HG02970 (cell line): ENCODE results near the gene SCAMP3.
"Not testable (repeated sequence)": the region's sequence is repeated elsewhere in the genome, so short reads cannot be mapped to it uniquely, and the experiment has no call there.

Source experiments
- ATAC-seq: cut with Tn5 transposase; IDR thresholded peaks from one replicate; pipeline ENCODE4 v1.9.1; 2021; ENCODE audit warnings: mild to moderate bottlenecking, moderate library complexity, moderate number of reproducible peaks; ENCODE audit not compliant: unreplicated experiment, low FRiP score

SCAMP3 gene

DNA sequence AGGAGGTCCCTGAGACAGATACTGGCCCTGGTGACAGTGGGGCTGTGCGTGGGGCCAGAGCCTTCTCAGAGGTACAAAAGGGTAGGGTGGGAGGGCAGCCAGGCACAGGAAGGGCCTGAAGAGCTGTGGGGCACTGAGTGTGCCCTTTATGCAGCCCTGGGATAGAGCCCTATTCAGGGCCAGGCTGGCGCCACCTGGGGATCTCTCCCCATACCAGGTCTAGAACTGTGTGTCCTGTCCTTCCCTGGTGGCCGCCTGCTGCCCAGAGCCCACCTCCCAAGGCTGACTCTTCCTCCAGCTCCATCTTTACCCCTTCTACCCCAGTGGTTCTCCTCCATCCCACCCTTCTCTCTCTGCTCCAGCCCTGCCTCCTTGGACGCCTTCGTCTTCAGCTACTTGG lies 28.7 kb downstream of the SCAMP3 start:
- ATAC-seq, result not testable (repeated sequence)

DNA sequence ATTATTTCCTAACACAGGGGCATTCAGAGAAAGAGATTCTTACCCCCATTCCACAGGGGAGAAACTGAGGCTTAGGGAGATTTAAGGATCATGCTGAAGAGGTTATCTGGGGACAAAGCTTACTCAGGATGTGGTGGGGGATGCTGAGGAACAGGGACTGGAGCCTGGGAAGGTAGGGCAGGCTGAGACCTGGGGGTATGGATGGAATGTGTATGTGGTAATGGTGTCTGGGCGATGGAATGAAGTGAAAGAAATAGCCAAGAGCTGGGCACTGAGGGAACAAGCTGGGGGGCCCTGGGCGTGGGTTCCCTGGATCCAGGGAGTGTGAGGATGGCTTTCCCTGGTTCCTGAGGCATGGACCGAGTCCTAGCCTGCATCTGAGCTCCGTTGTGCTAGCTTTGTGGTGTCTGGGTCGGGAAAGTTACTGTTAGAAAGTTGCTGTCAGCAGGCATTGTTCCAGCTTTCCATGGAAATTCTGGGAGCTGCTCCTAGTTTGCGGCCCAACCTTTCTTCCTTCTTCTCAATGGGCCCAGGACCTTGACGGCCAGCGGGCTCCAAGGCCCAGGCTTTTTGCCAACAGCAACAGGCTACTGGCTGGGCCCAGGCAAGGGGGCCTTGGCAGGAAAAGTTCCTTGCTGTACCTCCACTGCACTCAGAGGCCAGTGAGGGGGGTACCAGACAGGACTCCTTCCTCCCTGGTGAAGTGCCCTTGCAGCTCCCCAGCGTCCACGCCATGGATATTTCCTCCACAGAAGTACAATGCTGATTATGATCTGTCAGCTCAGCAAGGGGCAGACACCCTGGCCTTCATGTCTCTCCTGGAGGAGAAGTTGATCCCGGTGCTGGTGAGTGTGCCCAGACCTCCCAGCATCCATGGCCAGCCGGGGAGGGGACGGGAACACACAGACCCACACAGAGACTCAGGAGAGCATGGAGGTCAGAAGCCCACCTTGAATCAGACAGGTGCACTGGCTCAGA lies 29.9 kb downstream of the SCAMP3 start:
- ATAC-seq, result not testable (repeated sequence)

DNA sequence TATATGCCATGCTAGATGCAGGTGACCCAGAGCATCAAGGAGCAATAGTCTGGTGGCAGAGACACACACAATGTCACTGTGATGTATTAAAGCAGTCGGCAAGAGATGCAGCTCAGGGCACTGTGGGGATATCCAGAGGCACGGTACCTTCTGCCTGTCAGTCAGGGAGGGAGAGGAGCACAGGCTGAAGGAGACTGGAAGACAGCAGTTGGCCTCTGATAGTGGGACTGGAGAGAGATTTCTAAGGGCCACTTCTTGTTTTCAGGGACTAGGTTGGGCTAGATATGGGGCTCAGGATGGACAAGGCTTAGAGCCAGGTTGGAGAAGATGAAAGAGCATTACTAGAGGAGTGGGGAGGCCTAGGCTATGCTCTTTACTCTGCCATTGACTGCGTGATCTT lies 30.9 kb downstream of the SCAMP3 start:
- not testable (repeated sequence) for ATAC-seq

DNA sequence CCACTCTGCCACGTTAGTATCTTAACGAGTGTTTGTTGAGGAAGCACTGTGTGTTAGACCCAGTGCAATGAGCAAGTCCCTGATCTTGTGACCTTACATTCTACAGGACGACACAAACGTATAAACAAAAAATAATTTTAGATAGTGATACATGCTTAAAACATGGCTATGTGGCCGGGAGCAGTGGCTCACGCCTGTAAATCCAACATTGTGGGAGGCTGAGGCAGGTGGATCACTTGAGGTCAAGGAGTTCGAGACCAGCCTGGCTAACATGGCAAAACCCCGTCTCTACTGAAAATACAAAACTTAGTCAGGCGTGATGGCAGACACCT lies 34.1 kb downstream of the SCAMP3 start:
- no peak for ATAC-seq

DNA sequence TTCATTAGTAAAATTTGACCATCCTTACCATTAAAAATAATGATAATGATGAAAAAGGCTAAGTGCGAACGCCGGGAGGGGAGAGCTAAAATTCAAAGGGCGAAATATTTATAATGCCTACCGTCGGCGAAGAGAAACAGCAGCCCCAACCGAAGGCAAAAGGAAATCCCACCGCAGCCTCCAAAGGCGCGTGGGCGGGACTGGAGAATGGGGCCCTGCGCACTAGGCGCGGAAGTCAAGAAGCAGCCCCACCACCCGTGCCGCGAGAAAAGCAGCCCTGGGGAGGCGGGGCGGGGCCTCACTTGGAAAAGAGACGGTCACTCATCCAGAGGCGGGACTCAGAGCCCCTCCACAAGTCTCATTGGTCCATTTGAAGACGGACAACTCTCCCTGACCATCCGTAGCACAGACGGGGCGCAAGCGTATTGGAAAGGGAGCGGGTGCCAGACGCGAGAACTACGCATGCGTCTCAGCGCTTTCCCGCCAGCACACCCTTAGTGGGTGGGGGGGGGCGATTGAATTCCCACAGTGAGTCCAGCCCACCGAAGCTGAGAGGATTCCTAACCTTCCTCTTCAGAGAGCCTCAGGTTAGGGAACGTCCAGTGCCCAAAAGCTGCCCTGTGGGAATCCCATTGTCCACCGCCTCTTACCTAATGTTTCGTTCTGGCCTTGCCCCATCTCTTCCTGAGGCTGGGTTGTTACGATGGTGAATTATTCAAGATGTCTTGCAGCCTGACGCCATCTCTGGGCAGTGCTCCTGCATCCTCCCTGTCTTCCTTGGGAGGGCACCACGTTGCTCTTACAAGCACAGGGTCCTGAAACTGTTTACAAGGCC lies 34.7 kb downstream of the SCAMP3 start:
- peak; percentile 97 for ATAC-seq

DNA sequence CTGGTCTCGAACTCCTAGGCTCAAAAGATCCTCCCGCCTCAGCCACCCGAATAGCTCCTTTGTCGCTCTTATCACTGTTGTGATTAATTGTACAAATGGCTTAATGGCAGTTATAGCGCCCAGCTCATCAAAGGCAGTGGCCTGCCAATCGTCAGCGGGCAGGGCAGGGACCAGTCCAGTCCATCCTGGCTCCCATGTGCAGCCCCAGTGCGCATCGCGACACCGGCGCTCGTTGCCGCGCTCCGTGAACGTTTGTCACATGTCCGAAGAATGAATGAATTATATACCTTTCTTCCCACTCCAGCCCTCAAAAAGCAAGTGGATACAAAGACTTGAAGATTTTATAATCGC lies 35.3 kb downstream of the SCAMP3 start:
- ATAC-seq, result no peak

DNA sequence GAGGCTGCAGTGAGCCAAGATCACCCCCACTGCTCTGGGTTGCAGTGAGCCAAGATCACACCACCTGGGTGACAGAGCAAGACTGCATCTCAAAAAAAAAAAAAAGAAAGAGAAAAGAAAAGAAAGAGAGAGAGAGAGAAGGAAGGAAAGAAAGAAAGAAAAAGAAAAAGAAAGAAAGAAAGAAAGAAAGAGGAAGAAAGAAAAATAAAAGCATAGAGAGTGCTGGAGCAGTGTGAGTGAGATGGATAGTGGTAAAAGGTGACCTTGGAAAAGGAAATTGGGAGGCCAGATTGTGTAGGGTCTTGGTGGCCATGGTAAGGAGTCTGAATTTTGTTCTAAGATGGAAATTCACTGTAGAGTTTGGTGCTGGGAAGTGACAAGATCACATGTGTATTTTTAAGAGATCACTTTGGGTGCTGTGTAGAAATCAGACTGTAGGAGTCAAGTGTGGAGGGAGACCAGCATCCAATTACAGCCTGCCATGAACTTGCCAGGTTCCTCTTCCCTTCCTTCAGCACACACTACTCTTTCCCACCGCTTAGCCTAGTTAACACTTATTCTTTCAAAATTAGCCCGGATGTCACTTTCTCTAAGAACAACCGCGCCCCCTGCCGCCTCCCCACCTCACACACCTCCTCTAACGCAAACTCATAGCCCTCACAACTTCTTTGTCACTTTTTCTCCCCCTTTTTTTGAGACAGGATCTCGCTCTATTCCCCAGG lies 35.8 kb downstream of the SCAMP3 start:
- no peak for ATAC-seq

DNA sequence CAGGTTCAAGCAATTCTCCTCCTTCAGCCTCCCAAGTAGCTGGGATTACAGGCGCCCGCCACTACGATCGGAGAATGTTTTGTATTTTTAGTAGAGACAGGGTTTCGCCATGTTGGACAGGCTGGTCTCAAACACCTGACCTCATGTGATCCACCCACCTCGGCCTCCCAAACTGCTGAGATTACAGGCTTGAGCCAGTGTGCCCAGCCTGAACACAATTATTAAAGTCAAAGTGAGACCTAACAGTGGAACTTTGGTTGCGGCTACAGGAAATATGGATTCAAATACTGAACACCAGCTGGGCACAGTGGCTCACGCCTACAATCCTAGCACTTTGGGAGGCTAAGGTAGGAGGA lies 36.8 kb downstream of the SCAMP3 start:
- not testable (repeated sequence) for ATAC-seq

DNA sequence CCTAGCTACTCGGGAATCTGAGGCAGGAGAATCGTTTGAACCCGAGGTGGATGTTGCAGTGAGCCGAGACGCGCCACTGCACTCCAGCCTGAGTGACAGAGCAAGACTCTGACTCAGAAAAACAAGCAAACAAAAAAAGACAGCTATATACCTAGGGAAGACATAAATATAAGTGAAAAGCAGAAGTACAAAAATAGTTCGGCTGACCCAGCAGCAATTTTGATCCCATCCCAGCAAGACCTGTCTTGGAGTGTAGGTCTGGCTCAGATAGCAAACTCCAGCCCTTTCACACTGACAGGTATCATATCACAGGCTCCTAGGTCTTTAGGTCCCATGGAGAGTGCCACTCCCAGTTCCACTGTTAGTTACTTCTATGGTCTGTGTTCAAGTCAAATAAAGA lies 39.1 kb downstream of the SCAMP3 start:
- ATAC-seq, result no peak

DNA sequence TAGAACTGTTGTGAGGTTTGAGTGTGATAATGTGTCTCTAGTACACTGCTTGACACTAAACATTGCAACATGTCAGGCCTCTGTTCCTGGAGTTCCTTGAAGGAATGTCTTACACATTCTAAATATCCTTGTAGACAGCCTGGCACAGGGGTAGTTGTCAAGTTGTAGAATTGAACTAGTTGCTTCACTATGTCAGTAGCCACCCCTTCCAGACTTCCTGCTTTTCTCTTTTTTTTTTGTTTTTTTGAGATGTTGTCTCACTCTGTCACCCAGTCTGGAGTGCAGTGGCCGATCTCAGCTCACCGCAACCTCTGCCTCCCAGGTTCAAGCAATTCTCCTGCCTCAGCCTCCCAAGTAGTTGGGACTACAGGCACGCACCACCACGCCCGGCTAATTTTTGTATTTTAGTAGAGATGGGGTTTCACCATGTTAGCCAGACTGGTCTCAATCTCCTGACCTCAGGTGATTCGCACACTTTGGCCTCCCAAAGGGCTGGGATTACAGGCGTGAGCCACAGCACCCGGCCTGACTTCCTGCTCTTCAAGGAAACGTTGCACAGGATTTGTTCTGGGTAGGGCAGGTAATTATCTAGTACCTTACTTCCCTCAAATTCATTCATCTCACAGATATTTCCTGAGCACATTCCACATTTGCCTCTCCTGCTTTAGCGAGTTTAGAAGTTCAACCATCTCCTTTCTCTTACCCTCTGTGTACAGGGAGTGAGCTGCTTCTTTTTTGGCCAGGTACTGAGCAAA lies 41.8 kb downstream of the SCAMP3 start:
- not testable (repeated sequence) for ATAC-seq

DNA sequence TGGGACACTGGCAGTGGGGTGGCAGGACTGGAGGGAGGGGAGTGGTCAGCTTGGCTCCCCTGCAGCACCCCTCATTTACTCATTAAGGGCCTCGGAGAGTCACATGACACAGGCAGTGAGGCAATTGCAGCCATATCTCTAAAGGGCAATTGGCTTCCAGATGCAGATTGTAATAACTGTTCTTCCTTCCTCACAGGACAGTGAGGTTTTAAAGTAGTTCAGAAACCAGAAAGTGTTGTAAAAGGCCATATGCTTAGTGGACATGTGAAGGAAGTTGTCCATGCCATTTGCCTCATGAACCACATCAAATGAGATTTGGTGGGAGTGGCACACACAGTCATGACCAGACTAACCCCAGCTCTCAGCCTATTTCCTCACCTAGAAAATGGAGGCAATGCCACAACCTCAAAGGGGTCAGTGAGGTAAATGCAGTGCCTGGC lies 42.5 kb downstream of the SCAMP3 start:
- ATAC-seq, result no peak

DNA sequence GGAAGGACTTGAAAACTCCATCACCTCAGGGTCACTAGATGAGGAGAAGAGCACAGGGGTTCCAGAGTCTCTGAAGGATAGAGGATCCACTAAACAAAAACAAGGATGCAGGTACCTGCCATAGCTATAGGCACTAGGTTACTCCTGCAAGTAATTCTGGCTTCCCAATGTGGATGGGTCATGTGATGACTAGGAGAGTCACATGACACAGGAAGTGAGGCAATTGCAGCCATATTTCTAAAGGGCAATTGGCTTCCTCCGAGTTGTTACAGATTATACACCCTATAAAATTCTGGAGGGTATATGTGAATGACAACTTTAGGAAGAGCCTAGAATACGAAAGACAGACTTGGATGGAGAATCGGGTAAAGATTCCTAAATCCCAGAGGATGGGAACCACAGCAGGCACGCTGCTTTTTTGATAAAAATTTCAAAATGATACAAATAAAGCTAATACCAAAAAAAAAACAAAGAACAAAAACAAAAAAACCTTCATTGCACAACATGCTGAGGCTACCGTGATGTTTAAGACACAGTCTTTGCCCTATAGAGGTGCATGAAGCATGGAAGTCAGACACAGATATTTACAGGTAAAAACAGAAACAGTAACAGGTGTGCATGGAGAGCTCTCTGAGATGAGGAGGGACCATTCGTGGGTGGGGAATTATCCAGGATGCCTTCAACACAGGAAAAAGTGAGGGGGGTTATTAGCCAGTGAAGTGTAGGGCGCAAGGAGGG lies 43.1 kb downstream of the SCAMP3 start:
- ATAC-seq, result no peak

DNA sequence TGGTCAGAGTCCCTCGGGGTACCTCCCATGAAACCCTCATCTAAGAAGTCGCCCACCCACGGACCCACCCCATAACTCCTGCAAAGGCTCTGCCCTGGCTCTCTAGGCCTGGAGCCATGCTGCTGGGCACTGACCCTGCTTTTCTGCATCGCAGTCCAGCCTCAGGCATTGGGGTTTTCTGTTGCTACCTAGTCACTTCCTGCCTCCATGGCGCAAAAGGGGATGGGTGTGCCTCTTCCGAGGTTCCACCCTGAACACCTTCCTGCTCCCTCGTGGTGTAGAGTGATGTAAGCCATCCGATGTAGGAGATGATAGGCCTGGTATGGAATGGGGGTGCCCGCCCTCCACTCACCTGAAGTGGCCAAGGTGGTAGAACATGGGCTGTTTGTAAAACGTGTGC lies 47.5 kb downstream of the SCAMP3 start:
- ATAC-seq, result not testable (repeated sequence)

DNA sequence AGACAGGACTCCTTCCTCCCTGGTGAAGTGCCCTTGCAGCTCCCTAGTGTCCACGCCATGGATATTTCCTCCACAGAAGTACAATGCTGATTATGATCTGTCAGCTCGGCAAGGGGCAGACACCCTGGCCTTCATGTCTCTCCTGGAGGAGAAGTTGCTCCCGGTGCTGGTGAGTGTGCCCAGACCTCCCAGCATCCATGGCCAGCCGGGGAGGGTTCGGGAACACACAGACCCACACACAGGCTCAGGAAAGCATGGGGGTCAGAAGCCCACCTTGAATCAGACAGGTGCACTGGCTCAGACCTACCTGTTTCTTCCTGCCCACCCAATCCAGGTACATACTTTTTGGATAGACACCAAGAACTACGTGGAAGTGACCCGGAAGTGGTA lies 50.1 kb downstream of the SCAMP3 start:
- not testable (repeated sequence) for ATAC-seq

DNA sequence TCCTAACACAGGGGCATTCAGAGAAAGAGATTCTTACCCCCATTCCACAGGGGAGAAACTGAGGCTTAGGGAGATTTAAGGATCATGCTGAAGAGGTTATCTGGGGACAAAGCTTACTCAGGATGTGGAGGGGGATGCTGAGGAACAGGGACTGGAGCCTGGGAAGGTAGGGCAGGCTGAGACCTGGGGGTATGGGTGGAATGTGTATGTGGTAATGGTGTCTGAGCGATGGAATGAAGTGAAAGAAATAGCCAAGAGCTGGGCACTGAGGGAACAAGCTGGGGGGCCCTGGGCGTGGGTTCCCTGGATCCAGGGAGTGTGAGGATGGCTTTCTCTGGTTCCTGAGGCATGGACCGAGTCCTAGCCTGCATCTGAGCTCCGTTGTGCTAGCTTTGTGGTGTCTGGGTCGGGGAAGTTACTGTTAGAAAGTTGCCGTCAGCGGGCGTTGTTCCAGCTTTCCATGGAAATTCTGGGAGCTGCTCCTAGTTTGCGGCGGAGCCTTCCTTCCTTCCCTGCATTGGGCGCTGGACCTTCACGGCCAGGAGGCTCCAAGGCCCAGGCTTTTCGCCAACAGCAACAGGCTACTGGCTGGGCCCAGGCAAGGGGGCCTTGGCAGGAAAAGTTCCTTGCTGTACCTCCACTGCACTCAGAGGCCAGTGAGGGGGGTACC lies 50.6 kb downstream of the SCAMP3 start:
- ATAC-seq, result not testable (repeated sequence)

DNA sequence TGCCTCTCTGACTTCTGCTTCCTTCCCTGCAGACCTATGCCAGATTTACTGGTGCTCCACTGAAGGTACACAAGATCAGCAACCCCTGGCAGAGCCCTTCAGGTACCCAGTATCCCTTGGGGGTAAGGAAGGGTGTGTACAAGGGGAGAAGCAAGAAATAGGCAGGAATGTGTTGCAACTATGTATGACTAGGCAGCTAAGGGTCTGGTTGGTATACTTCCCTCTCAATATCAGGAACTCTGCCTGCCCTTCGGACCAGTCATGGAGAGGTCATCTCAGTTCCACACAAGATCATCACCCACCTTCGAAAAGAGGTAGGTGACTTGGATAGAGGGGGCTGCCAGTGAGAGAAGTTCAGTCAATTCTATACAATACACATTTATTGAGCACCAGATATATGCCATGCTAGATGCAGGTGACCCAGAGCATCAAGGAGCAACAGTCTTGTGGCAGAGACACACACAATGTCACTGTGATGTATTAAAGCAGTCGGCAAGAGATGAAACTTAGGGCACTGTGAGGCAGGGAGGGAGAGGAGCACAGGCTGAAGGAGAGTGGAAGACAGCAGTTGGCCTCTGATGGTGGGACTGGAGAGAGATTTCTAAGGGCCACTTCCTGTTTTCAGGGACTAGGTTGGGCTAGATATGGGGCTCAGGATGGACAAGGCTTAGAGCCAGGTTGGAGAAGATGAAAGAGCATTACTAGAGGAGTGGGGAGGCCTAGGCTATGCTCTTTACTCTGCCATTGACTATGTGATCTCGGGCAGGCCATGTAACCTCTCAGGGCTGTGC lies 51.7 kb downstream of the SCAMP3 start:
- ATAC-seq, result no peak

DNA sequence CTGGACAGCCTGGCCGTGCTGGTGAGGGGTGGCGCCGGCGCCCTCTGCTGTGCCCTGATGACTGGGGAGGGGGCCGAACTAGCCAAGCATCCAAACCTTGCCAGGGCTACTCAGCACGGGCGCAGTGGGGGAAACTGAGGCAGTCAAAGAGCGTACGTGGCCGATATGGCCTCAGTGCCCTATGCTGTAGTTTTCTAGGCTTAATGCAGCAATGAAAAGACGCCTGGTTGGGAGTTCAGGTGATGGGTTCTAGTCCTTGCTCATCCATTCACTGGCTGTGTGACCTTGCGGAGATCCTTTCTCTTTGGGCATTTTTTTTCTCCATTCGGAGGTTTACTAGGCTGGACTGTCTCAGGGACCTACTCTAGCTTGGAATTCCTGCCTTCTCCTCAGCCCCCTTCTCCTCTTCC lies 52.8 kb downstream of the SCAMP3 start:
- no peak for ATAC-seq
